Measurements from ENCODE around the gene FSTL4.

Gene FSTL4

GRCh38 chr5:133528841-133529240 lies 83.5 kb downstream of the FSTL4 start:
- ATAC-seq: no peak
- TF ChIP-seq ZFP3 (CRISPR knock-in tag; IDR thresholded peaks at IDR 0.05): no peak
- no peak for TF ChIP-seq CREB5 (CRISPR knock-in tag; IDR thresholded peaks at IDR 0.05; ENCODE audit: low read depth)
- no peak for TF ChIP-seq GLIS3 (CRISPR knock-in tag; IDR thresholded peaks at IDR 0.05)
- no peak for TF ChIP-seq RARB (CRISPR knock-in tag; IDR thresholded peaks at IDR 0.05)
- TF ChIP-seq TCF4 (CRISPR knock-in tag; IDR thresholded peaks at IDR 0.05; ENCODE audit: borderline replicate concordance): no peak
- no peak for TF ChIP-seq ZFP30 (CRISPR knock-in tag; IDR thresholded peaks at IDR 0.05)

- no peak for ATAC-seq
- no peak for TF ChIP-seq ZFP3 (CRISPR knock-in tag; IDR thresholded peaks at IDR 0.05)
- peak; percentile 76 for TF ChIP-seq ISL1 (CRISPR knock-in tag; IDR thresholded peaks at IDR 0.05)
- no peak for TF ChIP-seq CREB5 (CRISPR knock-in tag; IDR thresholded peaks at IDR 0.05; ENCODE audit: low read depth)
- TF ChIP-seq POU6F1 (CRISPR knock-in tag; IDR thresholded peaks at IDR 0.05; ENCODE audit: borderline replicate concordance, low read depth): no peak
- no peak for TF ChIP-seq PPARA (CRISPR knock-in tag; IDR thresholded peaks at IDR 0.05; ENCODE audit: borderline replicate concordance)
- no peak for TF ChIP-seq OSR1 (CRISPR knock-in tag; IDR thresholded peaks at IDR 0.05)
These were observed 85.0 kb downstream of the FSTL4 start for GRCh38 chr5:133527311-133527710.

GRCh38 chr5:133526368-133526767 lies 86.0 kb downstream of the FSTL4 start:
- TF ChIP-seq CREB5 (CRISPR knock-in tag; IDR thresholded peaks at IDR 0.05; ENCODE audit: low read depth) (no peak), ZNF8 (CRISPR knock-in tag; IDR thresholded peaks at IDR 0.05) (no peak), POU6F1 (CRISPR knock-in tag; IDR thresholded peaks at IDR 0.05; ENCODE audit: borderline replicate concordance, low read depth) (no peak), ARNTL (CRISPR knock-in tag; IDR thresholded peaks at IDR 0.05; ENCODE audit: borderline replicate concordance, low read depth) (no peak)
- ATAC-seq: no peak

GRCh38 chr5:133525126-133525525 lies 87.2 kb downstream of the FSTL4 start:
- no peak for ATAC-seq
- TF ChIP-seq CSDC2 (CRISPR knock-in tag; IDR thresholded peaks at IDR 0.05) (no peak), RARB (CRISPR knock-in tag; IDR thresholded peaks at IDR 0.05) (no peak), PATZ1 (CRISPR knock-in tag; IDR thresholded peaks at IDR 0.05; ENCODE audit: borderline replicate concordance) (no peak), TOX (CRISPR knock-in tag; IDR thresholded peaks at IDR 0.05; ENCODE audit: borderline replicate concordance) (no peak), BACH2 (CRISPR knock-in tag; IDR thresholded peaks at IDR 0.05; ENCODE audit: borderline replicate concordance) (no peak), PPARA (CRISPR knock-in tag; IDR thresholded peaks at IDR 0.05; ENCODE audit: borderline replicate concordance) (no peak), SNAI2 (CRISPR knock-in tag; IDR thresholded peaks at IDR 0.05) (no peak), OSR1 (CRISPR knock-in tag; IDR thresholded peaks at IDR 0.05) (no peak), GLIS3 (CRISPR knock-in tag; IDR thresholded peaks at IDR 0.05) (no peak), ZNF8 (CRISPR knock-in tag; IDR thresholded peaks at IDR 0.05) (no peak), ESRRG (CRISPR knock-in tag; IDR thresholded peaks at IDR 0.05) (no peak), TSHZ2 (CRISPR knock-in tag; IDR thresholded peaks at IDR 0.05) (no peak), CSRNP3 (CRISPR knock-in tag; IDR thresholded peaks at IDR 0.05) (no peak), ZC3H10 (CRISPR knock-in tag; IDR thresholded peaks at IDR 0.05) (no peak), ISL1 (CRISPR knock-in tag; IDR thresholded peaks at IDR 0.05) (no peak)
